ENCODE results near the gene ATP5PB.

The ATP5PB gene, protein sequence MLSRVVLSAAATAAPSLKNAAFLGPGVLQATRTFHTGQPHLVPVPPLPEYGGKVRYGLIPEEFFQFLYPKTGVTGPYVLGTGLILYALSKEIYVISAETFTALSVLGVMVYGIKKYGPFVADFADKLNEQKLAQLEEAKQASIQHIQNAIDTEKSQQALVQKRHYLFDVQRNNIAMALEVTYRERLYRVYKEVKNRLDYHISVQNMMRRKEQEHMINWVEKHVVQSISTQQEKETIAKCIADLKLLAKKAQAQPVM

DNA sequence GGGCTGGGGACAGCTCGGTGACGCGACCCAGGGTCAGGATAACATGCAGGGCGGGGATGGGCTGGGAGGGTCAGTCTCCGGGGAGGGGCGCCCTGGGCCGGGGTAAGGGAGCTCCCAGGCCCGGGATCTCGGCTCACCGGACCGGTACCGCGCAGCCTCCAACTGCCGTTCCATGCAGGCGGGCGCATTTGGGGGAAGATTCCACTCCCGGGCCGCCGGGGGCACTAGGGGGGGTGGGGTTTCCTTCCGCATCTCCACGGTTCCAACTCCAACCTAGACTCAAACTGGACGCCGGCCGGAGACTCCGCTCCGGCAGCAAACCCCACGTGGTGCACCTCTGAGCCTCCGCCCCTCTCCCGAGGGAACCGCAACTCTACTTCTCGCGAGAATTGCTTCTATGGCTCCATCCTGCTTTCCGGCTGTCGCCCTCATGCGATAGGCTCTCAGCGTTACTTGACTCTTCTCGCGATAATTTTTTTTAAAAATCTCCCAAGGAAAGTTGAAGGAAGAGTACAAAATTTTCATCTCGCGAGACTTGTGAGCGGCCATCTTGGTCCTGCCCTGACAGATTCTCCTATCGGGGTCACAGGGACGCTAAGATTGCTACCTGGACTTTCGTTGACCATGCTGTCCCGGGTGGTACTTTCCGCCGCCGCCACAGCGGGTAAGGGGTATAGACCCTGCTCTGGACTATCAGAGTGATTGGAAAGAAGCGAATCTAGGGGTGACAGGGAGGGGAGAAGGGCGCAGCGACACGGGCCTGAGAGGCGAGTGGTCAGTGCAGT lies at the start of gene ATP5PB, which contains the start of gene WDR77:
Gene ATP5PB (plus strand): TSS at position 547 of the 785 bp plus-strand sequence. CDS start 78 bp downstream, at position 625.
Gene WDR77 (minus strand): TSS at position 339 of the 785 bp plus-strand sequence. CDS start 87 bp downstream, at position 252.
- peak within 1 kb of the TSS; percentile 89 for H3K4me3 ChIP-seq (replicated peaks; ENCODE audit: low read depth, low read length)
- TF ChIP-seq, protein P1, sequence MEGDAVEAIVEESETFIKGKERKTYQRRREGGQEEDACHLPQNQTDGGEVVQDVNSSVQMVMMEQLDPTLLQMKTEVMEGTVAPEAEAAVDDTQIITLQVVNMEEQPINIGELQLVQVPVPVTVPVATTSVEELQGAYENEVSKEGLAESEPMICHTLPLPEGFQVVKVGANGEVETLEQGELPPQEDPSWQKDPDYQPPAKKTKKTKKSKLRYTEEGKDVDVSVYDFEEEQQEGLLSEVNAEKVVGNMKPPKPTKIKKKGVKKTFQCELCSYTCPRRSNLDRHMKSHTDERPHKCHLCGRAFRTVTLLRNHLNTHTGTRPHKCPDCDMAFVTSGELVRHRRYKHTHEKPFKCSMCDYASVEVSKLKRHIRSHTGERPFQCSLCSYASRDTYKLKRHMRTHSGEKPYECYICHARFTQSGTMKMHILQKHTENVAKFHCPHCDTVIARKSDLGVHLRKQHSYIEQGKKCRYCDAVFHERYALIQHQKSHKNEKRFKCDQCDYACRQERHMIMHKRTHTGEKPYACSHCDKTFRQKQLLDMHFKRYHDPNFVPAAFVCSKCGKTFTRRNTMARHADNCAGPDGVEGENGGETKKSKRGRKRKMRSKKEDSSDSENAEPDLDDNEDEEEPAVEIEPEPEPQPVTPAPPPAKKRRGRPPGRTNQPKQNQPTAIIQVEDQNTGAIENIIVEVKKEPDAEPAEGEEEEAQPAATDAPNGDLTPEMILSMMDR (IDR thresholded peaks at IDR 0.05; ENCODE audit: low read length, missing control alignments): no peak

DNA sequence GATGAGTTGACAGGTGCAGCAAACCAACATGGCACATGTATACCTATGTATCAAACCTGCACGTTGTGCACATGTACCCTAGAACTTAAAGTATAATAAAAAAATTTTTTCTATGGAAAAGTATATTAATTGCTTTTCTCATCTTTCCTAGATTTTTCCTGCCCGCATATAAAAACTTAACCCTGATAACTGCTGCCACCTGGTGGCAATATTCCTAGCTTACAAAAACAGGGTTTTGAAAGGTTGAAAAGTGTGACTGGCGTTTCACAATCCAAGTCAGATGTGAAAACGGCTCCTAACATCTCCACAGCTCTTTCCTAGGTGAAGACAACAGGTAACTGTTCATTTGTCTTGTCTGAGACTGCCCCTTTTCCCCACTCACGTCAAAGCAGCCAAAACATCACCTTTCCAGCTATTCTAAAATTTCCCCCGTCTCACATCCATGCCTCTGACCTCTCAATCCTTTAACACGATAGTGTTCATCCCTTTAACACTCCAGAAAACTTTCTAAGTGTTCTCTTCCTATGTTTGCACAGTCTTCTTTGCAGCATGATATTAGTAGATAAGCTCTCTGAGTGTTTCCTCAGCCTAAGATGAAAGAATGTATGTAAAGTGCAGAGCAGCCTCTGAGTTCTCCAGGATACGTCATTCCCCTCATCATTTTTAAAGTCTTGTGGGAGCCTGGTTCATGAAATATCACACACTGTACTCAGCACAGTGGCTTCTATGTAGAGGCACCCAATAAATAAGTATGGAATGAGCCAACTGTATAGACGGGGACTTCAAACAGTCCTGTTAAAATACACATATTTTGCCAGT lies 49.3 kb upstream of the ATP5PB start:
- DNase-seq (ENCODE audit: low read depth): peak; percentile 72
- TF ChIP-seq, protein P1 (IDR thresholded peaks at IDR 0.05; ENCODE audit: low read length, missing control alignments): peak; percentile 70
- H3K4me3 ChIP-seq (replicated peaks; ENCODE audit: low read depth, low read length): no peak overlapping the region

More for the DNA sequence above, at the start of gene ATP5PB, which contains the start of gene WDR77:
- DNase-seq (ENCODE audit: low read depth): peak; percentile 99

DNA sequence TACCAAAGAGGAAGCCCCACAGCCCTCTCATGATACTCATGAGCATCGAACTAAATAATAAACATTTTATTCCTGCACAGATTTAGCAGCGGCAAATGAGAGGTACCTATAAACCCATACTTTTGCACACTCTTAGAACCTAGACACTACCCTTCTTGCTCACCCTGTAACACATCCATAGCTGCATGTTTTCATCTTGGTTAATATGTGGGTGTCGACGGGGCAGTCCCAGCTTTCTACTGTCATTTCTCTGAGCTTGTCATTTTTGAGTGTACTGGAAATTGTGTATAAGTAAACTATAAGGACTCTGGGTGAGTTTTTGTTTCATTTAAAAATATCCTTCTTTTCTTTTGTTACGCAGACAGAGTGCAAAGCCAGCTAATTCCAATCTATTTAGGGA lies 47.2 kb upstream of the ATP5PB start:
- TF ChIP-seq, protein P1 (IDR thresholded peaks at IDR 0.05; ENCODE audit: low read length, missing control alignments): no peak
- H3K4me3 ChIP-seq (replicated peaks; ENCODE audit: low read depth, low read length): no peak overlapping the region
- no peak for DNase-seq (ENCODE audit: low read depth)

DNA sequence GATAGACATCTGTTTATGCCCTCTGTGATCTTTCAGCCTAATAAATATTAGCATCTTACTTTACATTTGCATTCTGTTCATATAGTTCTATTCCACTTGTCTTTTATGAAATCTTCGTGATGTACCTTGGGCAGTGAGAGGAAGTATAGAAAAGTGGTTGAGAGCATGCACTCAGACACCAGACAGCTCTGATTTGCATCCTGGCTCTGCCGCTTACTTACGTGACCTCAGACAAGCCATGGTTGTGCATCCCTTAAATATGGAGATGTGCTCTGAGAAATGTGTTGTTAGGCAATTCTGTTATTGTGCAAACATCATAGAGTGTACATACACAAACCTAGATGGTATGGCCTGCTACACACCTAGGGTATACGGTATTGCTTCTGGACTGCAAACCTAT lies 44.7 kb upstream of the ATP5PB start:
- DNase-seq (ENCODE audit: low read depth): no peak
- TF ChIP-seq, protein P1 (IDR thresholded peaks at IDR 0.05; ENCODE audit: low read length, missing control alignments): no peak
- H3K4me3 ChIP-seq (replicated peaks; ENCODE audit: low read depth, low read length): no peak overlapping the region

DNA sequence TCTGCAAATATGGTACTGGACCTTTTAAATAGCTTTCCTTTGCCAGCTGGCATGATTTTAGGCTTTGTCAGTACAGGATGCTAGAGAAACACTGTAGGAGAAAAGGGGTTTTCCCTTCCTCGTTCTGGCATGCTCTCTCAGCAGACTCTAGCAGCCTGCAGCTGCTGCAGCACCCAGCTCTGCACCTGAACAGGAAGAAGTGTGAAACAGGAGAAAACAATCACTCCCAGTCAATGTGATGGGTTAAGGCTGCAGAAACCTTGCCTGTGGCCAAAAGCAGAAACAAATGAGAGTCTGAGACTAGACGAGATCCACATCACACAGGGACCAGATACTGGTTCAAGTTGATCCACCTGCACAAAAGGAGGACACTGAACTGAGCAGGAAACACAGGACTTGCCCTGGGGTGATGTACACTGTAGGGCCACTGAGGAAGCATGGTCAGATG lies 42.9 kb upstream of the ATP5PB start:
- DNase-seq (ENCODE audit: low read depth): peak; percentile 83
- TF ChIP-seq, protein P1 (IDR thresholded peaks at IDR 0.05; ENCODE audit: low read length, missing control alignments): no peak
- no peak overlapping the region for H3K4me3 ChIP-seq (replicated peaks; ENCODE audit: low read depth, low read length)

DNA sequence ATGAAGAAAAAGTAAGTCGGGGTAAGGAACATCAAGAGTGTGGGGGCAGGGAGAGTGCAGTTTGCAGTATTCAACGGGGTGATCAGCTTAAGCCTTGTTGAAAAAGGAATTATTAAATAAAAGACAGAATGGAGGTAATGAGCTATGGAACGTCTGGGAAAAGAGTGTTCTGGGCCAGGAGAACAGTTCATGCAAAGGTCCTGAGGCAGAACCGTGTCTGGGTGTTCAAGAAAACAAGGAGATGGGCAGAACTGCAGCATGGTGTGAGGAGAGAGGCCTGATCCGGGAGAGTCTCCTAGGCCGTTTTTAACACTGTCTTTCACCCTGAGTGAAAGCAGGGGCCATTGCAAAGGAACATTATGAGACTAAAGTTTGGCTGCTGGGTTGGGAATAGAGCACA lies 42.0 kb upstream of the ATP5PB start:
- no peak for DNase-seq (ENCODE audit: low read depth)
- TF ChIP-seq, protein P1 (IDR thresholded peaks at IDR 0.05; ENCODE audit: low read length, missing control alignments): no peak

More for the DNA sequence above, 42.0 kb upstream of the ATP5PB start:
- H3K4me3 ChIP-seq (replicated peaks; ENCODE audit: low read depth, low read length): no peak overlapping the region
